Calu3 (cell line): ENCODE data around the gene GRIK2. TPM values are rescaled to one million over a fixed set of nuclear protein-coding genes. Genes with fewer than 3 reads are reported as not detected.

Source experiments
- BruUV-seq: library from RNA; stranded (reverse); fragments of 400-500 nt; replicated peaks from 2 replicates; lab custom pipeline; 2021; lab: Mats Ljungman, UMichigan
- CTCF ChIA-PET: fragments of 300-600 bp; sonication (Branson Sonifier 250); formaldehyde crosslinking; loops from one replicate; lab custom pipeline; 2022; ENCODE audit warnings: antibody characterized with exemption; lab: Charles Lee
- DNase-seq: peaks from one replicate; pipeline ENCODE4 v3.0.0; 2022
- H3K27ac Mint-ChIP-seq: one replicate; pipeline ENCODE4 v1.8.0; 2022; ENCODE audit warnings: mixed read lengths; ENCODE audit not compliant: unreplicated experiment
- H3K27me3 Mint-ChIP-seq: one replicate; pipeline ENCODE4 v1.8.0; 2022; ENCODE audit warnings: mixed read lengths; ENCODE audit not compliant: unreplicated experiment
- H3K36me3 Mint-ChIP-seq: one replicate; pipeline ENCODE4 v1.8.0; 2022; ENCODE audit warnings: mild to moderate bottlenecking, moderate library complexity, mixed read lengths; ENCODE audit not compliant: insufficient read depth, unreplicated experiment
- H3K4me1 Mint-ChIP-seq: one replicate; pipeline ENCODE4 v1.8.0; 2022; ENCODE audit warnings: mild to moderate bottlenecking, low read depth, mixed read lengths; ENCODE audit not compliant: unreplicated experiment
- H3K4me3 Mint-ChIP-seq: one replicate; pipeline ENCODE4 v1.8.0; 2022; ENCODE audit warnings: mild to moderate bottlenecking, low read depth, moderate library complexity, mixed read lengths; ENCODE audit not compliant: unreplicated experiment
- H3K9me3 Mint-ChIP-seq: one replicate; pipeline ENCODE4 v1.8.0; 2022; ENCODE audit warnings: low read depth, mixed read lengths; ENCODE audit not compliant: unreplicated experiment
- intact Hi-C: fragments of 100-400 bp; cut with micrococcal nuclease; formaldehyde crosslinking; loops from one replicate; pipeline ENCODE4 v1.10.0; 2022; ENCODE audit not compliant: unreplicated experiment
- total RNA-seq: library from RNA; stranded (reverse); gene quantifications from 2 replicates; pipeline ENCODE4 v1.2.3, GENCODE V29; 2022
- TF ChIP-seq, protein P1 (sequence below): fragments of 200-600 bp; IDR thresholded peaks from one replicate; pipeline ENCODE4 v1.8.0; 2022; ENCODE audit warnings: antibody characterized with exemption; ENCODE audit not compliant: unreplicated experiment

The GRIK2 gene
- total RNA-seq, 1 experiment from 2014 or later = 3.3 TPM

DNA sequence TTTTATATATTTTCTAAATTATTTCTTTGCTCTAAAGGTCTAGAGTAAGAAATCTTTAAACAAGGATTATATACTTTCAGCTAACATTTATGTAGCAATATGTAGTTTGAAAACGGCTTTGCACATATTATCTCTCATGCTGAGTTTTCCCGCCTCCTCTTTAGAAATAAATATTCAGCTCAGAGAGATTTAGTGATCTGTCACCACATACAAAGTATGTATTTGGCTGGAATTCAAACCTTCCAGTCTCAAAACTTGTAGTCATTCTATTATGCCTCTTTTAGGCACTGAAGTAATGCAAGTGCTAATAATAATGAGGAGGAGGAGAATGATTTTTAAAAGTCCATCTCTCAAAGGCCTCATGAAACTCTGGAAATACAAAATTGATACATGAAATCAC is 525.0 kb downstream of the GRIK2 start:
- no TSS peak for BruUV-seq
- Mint-ChIP-seq H3K4me3 (no peak overlapping the region), H3K36me3 (no peaks in the 10 kb centered on the region)

DNA sequence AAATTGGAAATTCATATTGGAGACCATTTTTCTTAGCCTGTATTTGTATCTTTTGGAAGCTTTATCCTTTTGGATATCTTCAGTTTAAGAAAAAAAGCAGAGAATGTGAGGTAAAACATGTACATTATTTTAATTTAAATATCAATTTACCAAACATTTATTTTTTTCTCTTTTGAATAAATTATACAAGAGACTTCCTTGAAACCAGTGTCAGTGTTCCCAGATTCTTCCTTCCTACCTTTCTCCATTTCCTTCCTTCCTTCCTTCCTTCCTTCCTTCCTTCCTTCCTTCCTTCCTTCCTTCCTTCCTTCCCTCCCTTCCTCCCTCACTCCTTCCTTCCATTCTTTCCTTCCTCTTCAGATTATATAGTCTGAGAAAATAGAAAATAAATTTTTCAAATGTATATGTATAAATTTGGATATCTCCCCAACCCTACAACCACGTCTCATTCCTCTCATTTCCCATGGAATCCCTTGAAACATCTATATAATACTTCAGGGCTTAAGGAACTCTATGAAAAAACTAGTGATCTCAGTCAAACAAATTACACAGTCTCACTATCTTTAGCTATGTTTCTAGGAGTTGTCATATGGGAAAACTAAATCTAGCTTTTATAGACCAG is 528.4 kb downstream of the GRIK2 start:
- Mint-ChIP-seq H3K4me3 (no peak overlapping the region), H3K4me1 (no peaks in the 10 kb centered on the region), H3K36me3 (no peaks in the 10 kb centered on the region), H3K9me3 (no peaks in the 10 kb centered on the region), H3K27me3 (no peaks in the 10 kb centered on the region), H3K27ac (no peak overlapping the region)
- CTCF ChIA-PET = no interaction called here
- TF ChIP-seq, protein P1, sequence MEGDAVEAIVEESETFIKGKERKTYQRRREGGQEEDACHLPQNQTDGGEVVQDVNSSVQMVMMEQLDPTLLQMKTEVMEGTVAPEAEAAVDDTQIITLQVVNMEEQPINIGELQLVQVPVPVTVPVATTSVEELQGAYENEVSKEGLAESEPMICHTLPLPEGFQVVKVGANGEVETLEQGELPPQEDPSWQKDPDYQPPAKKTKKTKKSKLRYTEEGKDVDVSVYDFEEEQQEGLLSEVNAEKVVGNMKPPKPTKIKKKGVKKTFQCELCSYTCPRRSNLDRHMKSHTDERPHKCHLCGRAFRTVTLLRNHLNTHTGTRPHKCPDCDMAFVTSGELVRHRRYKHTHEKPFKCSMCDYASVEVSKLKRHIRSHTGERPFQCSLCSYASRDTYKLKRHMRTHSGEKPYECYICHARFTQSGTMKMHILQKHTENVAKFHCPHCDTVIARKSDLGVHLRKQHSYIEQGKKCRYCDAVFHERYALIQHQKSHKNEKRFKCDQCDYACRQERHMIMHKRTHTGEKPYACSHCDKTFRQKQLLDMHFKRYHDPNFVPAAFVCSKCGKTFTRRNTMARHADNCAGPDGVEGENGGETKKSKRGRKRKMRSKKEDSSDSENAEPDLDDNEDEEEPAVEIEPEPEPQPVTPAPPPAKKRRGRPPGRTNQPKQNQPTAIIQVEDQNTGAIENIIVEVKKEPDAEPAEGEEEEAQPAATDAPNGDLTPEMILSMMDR = no peak
- intact Hi-C loops = no loop called here
- no TSS peak for BruUV-seq
- no peak for DNase-seq

More for the DNA sequence above, 525.0 kb downstream of the GRIK2 start:
- Mint-ChIP-seq H3K27ac (no peak overlapping the region), H3K9me3 (no peaks in the 10 kb centered on the region), H3K27me3 (no peaks in the 10 kb centered on the region), H3K4me1 (no peaks in the 10 kb centered on the region)
- CTCF ChIA-PET = no interaction called here
- intact Hi-C loops = no loop called here
- no peak for DNase-seq
- TF ChIP-seq, protein P1 = no peak

DNA sequence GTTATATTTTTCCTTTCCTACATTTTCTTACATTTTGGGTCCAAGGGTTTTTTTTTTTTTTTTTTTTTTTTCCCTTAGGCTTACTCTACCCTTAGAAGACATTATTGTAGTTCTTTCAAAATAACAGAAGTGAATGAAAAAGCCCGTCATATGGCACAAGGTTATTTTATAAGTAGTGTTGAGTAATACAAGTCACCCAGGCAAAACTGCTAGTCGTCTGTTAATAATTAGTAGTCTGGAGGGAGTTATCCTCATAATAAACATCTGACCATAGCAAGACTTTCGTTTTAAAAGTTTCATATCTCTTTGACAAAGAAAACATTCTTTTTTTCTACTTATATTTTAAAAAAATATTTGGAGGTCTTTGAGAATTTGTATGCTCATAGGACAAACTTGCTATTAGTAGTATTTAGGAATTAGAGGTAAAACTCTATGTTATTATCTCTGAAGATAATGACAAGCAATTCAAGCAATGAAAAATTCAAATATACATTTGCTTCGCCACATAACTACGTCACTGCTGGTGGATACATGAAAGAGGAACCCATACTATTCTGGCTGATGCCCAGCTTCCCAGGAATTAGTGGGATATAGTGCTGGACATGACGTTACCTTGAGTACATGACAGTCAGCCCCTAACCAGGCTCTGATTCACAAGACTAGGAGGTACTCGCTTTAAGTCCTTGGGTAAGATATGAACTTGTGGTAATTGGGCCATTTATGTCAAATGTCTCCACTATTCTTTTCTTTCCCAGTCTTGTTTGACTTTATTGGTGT is 532.8 kb downstream of the GRIK2 start:
- H3K27me3 Mint-ChIP-seq = no peaks in the 10 kb centered on the region
- BruUV-seq = no TSS peak
- H3K4me1 Mint-ChIP-seq = peaks cover 8% of the 10 kb centered on the region
- CTCF ChIA-PET = no interaction called here
- no peaks in the 10 kb centered on the region for H3K36me3 Mint-ChIP-seq
- no peak overlapping the region for H3K4me3 Mint-ChIP-seq
- intact Hi-C loops = no loop called here
- no peaks in the 10 kb centered on the region for H3K9me3 Mint-ChIP-seq
- H3K27ac Mint-ChIP-seq = no peak overlapping the region
- no peak for DNase-seq
- TF ChIP-seq, protein P1 = no peak

DNA sequence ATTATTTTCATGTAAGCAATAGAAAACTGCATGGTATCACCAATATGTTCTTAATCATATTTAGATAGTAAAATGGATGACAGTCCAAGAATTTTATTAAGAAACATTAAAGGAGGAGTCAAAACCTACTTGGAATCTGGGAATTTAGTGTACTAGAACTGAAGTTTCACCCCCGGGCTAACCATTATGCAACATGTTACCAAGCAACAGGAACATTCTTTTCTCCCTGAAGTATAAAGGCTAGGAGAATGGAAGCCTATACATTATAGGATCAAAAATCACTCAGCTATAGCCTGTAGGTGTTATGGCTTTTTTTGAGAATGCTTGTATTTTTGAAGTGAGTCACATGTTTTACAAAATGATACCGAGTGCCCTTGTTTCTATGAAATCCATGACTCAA is 538.3 kb downstream of the GRIK2 start:
- DNase-seq = no peak
- peaks cover 22% of the 10 kb centered on the region for H3K4me1 Mint-ChIP-seq
- H3K9me3 Mint-ChIP-seq = no peaks in the 10 kb centered on the region
- H3K4me3 Mint-ChIP-seq = no peak overlapping the region
- H3K27me3 Mint-ChIP-seq = no peaks in the 10 kb centered on the region
- BruUV-seq = no TSS peak
- intact Hi-C loops = no loop called here
- CTCF ChIA-PET = no interaction called here
- no peak overlapping the region for H3K27ac Mint-ChIP-seq
- no peaks in the 10 kb centered on the region for H3K36me3 Mint-ChIP-seq
- TF ChIP-seq, protein P1 = no peak
